OCI-LY3 (cell line): ENCODE data around the gene EPHA10.

Experiments
- H2AFZ ChIP-seq: fragments of 200-600, 300-600 bp; shearing (Covaris generic); 2 replicates; pipeline ENCODE4 v1.6.0; 2014; ENCODE audit warnings: antibody characterized with exemption, low read depth, low read length
- H3K27ac ChIP-seq: fragments of 200-600, 300-600 bp; sonication (generic); 2 replicates; pipeline ENCODE4 v1.5.1; 2014; ENCODE audit warnings: mild to moderate bottlenecking, low read length, moderate library complexity, mixed read lengths
- H3K27me3 ChIP-seq: fragments of 200-600, 300-600 bp; sonication (generic); 2 replicates; pipeline ENCODE4 v1.6.1; 2014; ENCODE audit warnings: low read depth, low read length, mixed read lengths
- H3K36me3 ChIP-seq: fragments of 200-600, 300-600 bp; sonication (generic); replicated peaks from 2 replicates; pipeline ENCODE3; 2014; ENCODE audit warnings: low read depth, low read length, mixed read lengths
- H3K4me1 ChIP-seq: fragments of 300-600, 200-600 bp; sonication (generic); 2 replicates; pipeline ENCODE4 v1.6.1; 2014; ENCODE audit warnings: low read length, mixed read lengths
- H3K4me2 ChIP-seq: fragments of 200-600, 300-600 bp; sonication (generic); 2 replicates; pipeline ENCODE4 v1.6.1; 2014; ENCODE audit warnings: low read length, mixed read lengths
- H3K4me3 ChIP-seq: fragments of 300-600, 200-600 bp; sonication (generic); 2 replicates; pipeline ENCODE4 v1.5.1; 2014; ENCODE audit warnings: antibody characterized with exemption, mild to moderate bottlenecking, low read length, moderate library complexity
- H3K79me2 ChIP-seq: fragments of 300-600, 200-600 bp; shearing (Covaris generic); 2 replicates; pipeline ENCODE4 v1.6.1; 2014; ENCODE audit warnings: mild to moderate bottlenecking, low read length, mixed read lengths
- H3K9ac ChIP-seq: fragments of 300-600, 200-600 bp; shearing (Covaris generic); 2 replicates; pipeline ENCODE4 v1.6.0; 2014; ENCODE audit warnings: mild to moderate bottlenecking, low read length, moderate library complexity
- H3K9me3 ChIP-seq: fragments of 200-600, 300-600 bp; shearing (Covaris generic); 2 replicates; pipeline ENCODE4 v1.6.1; 2014; ENCODE audit warnings: low read length, mixed read lengths; ENCODE audit not compliant: insufficient read depth
- H4K20me1 ChIP-seq: fragments of 200-600, 300-600 bp; sonication (generic); 2 replicates; pipeline ENCODE4 v1.6.1; 2016; ENCODE audit warnings: low read length, mixed read lengths; ENCODE audit not compliant: insufficient read depth
- EZH2phosphoT487 ChIP-seq: fragments of 200-600 bp; shearing (Covaris generic); IDR thresholded peaks from 2 replicates; pipeline ENCODE4 v1.6.1; 2018; ENCODE audit warnings: antibody characterized with exemption, mixed run types, low read depth
- TF ChIP-seq, protein P1 (sequence below): fragments of 200-600, 300-600 bp; sonication (generic); IDR thresholded peaks from 2 replicates; pipeline ENCODE4 v1.5.1; 2014; ENCODE audit warnings: antibody characterized with exemption, low read length, low read depth

The EPHA10 gene

DNA sequence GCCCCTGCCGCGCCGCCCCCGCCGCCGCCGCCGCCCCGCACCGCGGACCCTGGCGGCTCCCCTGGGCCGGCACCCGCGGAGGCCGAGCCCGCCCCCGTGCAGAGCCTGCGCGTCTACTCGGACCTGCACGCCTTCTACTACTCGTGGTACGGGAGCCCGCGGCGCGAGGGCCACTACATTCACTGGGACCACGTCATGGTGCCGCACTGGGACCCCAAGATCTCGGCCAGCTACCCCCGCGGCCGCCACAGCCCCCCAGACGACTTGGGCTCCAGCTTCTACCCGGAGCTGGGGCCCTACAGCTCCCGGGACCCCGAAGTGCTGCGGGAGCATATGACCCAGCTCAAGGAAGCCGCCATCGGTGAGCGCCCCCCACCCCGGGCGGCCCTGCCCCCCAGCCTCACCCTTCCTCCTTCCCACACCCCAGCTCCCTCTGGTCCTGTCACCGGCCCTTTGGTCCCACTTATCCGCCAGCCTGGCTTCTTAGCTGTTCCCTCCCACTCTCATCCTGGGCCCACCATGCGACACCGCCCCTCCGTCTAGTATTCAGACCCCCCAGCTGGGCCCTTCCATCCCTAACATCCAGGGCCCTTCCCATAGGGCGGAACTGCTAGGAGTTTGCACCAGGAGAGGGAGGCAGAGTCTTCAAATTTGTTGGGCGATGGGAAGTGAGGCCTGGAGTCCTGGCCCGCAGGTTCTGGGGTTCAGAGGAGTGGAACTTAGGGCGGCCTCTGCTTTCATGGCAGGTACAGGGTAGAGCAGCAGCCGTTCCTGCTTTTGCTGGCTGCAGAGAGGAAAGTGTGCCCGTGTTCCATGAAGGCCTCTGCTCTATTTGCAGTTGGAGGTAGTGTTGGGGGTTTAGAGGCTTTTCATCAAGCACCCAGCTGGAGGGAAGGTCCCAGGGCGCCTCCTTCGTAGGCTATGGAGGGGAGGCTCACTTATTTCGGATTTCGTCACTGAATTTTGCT lies 29.7 kb upstream of the EPHA10 start:
- Histone ChIP-seq H3K27ac (peak overlapping the region; percentile 23; the same call in 1 of the 2 replicates), H3K9me3 (no peaks in the 10 kb centered on the region), H3K36me3 (peaks cover 8% of the 10 kb centered on the region), H2AFZ (no peak overlapping the region), H3K79me2 (peaks cover 17% of the 10 kb centered on the region), H3K27me3 (no peaks in the 10 kb centered on the region), H3K9ac (peak overlapping the region; percentile 75), H4K20me1 (peaks cover 14% of the 10 kb centered on the region; the same call in 1 of the 2 replicates), H3K4me1 (peaks cover 22% of the 10 kb centered on the region), H3K4me2 (peak overlapping the region; percentile 96), H3K4me3 (peak overlapping the region; percentile 97)
- no peak for TF ChIP-seq EZH2phosphoT487
- TF ChIP-seq, protein P1, sequence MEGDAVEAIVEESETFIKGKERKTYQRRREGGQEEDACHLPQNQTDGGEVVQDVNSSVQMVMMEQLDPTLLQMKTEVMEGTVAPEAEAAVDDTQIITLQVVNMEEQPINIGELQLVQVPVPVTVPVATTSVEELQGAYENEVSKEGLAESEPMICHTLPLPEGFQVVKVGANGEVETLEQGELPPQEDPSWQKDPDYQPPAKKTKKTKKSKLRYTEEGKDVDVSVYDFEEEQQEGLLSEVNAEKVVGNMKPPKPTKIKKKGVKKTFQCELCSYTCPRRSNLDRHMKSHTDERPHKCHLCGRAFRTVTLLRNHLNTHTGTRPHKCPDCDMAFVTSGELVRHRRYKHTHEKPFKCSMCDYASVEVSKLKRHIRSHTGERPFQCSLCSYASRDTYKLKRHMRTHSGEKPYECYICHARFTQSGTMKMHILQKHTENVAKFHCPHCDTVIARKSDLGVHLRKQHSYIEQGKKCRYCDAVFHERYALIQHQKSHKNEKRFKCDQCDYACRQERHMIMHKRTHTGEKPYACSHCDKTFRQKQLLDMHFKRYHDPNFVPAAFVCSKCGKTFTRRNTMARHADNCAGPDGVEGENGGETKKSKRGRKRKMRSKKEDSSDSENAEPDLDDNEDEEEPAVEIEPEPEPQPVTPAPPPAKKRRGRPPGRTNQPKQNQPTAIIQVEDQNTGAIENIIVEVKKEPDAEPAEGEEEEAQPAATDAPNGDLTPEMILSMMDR, result no peak

DNA sequence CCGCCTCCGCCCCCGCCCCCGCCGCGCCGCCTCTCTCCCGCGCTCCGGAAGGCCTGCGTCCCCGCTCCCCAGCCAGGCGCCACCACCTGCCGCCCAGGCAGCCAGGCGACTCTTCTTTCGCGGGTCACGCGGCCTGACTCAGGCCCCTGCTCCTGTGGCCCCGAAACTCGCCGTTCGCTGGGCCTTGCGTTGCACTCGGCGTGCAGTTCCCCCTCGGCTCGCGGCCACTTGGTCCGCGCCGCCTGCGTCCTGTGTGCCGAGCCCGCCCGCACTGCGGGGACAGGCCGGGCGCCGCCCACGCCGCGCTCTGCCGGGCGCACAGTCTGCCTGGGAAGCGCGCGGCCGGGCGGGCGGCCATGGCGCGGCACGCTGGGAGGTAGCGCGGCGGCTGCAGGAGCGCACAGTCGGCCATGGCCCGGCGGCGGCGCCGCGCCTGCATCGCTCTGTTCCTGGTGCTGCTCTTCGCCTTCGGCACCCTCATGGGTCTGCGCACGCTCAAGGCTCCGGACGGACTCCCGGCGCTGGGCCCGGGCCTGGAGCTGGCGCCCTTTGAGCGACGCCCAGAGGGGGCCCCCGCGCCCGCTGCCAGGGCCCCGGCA lies 29.0 kb upstream of the EPHA10 start, which contains the start of gene MANEAL:
MANEAL (plus strand) TSS at position 75 of the 599 bp plus-strand sequence; CDS start at position 411, 336 bp downstream.
- Histone ChIP-seq H3K4me1 (peaks cover 22% of the 10 kb centered on the region), H3K36me3 (peaks cover 8% of the 10 kb centered on the region), H3K27me3 (no peaks in the 10 kb centered on the region), H3K9me3 (no peaks in the 10 kb centered on the region), H3K9ac (peak within 1 kb of the TSS; percentile 75), H3K79me2 (peaks cover 17% of the 10 kb centered on the region), H3K4me3 (peak within 1 kb of the TSS; percentile 97), H2AFZ (no peak within 1 kb of the TSS; the same call in 1 of the 2 replicates), H3K27ac (peak within 1 kb of the TSS; percentile 23; the same call in 1 of the 2 replicates), H4K20me1 (peaks cover 14% of the 10 kb centered on the region; the same call in 1 of the 2 replicates), H3K4me2 (peak within 1 kb of the TSS; percentile 96)
- TF ChIP-seq, protein P1, result no peak
- no peak for TF ChIP-seq EZH2phosphoT487

DNA sequence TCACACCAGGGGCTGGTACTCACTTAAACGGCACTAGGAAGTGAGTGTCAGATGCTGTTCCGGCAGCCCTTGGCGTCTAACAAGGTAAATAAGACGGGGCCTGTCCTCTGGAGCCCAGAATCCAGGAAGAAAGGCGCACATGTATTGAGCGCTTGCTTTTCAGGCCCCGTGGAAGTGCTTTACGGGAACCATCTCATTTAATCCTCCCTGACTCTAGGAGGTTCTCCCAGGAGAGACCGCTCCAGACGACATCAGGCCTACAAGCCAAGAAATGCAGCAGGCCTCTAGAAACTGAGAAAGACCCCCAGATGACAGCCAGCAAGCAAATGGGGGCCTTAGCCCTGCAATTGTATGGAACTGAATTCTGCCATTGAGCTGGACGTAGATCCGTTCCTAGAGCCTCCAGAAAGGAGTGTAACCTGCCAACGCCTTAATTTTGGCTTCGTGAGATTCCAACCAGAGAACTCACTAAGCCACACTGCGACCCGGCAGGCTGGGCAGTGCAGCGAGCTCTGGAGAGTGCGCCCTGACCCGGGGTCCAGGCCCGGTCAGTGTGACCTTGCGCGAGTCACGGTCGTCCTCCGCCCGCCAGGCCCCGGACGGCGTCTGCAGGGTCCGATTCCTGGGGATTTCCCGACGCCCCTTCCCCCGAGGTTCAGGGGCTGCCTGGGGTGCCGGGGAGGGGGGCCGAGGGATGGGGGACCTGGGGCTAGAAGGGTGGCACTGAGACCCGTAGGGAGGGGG lies 28.2 kb upstream of the EPHA10 start:
- Histone ChIP-seq H3K4me2 (peak overlapping the region; percentile 85), H3K9ac (peak overlapping the region; percentile 65), H3K4me3 (peak overlapping the region; percentile 97), H3K4me1 (peaks cover 22% of the 10 kb centered on the region), H3K9me3 (no peaks in the 10 kb centered on the region), H3K36me3 (peaks cover 6% of the 10 kb centered on the region), H3K27me3 (no peaks in the 10 kb centered on the region), H3K27ac (no peak overlapping the region), H2AFZ (no peak overlapping the region; the same call in 1 of the 2 replicates), H3K79me2 (peaks cover 17% of the 10 kb centered on the region), H4K20me1 (peaks cover 14% of the 10 kb centered on the region; the same call in 1 of the 2 replicates)
- TF ChIP-seq EZH2phosphoT487, result no peak
- TF ChIP-seq, protein P1, result no peak
